ENCODE measurements around the gene DRC7.
"Not testable (repeated sequence)": the region's sequence is repeated elsewhere in the genome, so short reads cannot be mapped to it uniquely, and the experiment has no call there.

DRC7 gene

DNA sequence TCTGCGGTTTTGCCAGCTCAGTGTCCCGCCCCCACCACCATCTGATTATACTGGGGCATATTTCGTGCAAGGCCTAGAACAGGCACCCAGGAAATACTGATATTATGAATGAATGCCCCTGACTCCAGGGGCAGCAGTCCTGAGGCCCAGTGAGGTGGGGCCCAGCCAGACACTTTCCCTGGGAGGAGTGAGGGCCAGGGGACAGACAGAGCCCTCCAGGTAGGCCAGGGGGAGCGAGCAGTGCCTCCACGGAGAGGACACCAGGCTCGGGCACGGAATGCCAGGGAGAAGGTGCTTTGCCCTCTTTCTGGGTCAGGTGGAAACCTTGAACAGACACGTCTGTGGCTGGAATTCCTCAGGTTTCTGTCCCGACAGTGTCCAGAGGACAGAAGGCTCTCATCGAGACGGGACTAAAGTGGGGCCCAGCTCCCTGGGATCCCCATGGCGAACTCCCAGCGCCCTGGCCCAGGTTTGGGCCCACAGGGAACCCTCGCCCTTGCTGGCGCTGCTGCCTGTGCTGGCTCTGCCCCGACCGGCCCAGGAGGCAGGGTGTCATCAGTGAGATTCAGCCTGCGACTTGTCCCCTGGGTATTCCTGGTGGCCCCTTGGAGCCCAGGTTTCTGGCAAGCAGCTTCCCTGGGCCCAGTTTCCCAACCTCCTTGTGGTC is 45.3 kb downstream of the DRC7 start:
- DNase-seq, result no peak

DNA sequence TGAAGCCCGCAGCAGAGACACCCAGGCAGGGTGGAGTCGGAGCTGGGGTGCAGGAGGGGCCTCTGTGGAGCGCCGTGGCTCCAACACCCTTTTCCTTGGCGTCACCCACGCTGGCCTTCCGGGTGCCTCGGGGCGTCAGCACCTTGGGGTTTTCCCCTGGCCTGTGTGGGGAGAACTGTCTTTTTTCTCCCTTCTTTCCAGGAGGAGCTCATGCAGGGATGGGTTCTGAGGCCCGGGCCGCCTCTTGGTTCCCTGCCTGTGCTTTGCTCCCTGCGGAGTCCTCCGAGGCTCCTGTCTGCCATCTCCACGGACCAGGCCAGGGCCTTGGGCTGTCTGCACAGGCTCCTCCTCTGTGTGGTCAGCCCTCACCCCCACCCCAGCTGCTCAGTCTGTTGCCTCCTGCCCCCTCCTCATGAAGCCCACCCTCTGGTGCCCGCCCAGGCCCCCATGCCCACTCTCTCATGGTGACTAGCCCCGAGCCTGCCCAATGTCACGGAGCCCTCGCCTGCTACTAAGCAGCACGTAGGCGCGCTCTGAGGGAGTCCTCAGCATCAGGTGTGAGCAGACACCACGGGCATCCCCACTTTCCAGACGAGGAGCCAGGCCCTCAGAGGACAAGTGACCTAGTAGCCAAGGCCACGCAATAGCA is 45.9 kb downstream of the DRC7 start:
- no peak for DNase-seq

DNA sequence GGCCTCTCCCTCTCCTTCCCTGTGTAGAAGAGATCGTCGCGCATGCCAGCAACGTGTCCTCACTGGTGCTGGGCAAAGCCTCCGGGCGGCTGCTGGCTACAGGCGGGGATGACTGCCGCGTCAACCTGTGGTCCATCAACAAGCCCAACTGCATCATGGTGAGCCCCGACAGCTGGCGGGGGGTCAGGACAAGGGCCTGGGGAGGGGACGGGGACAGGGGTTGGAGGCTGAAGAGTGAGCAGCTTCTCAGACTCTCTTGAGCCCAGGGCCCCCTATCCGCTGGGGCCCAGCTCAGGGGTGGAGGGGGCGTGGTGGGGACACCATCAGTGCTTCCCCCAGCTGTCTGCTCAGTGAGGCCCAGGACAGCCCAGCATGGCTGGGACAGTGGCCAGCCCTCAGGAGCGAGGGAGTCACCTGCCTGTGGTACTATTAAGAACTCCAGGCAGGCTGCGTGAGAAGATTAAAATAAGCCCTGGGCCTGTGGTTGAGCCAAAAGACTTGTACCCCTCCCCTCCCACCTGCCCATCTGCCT is 47.1 kb downstream of the DRC7 start:
- DNase-seq, result no peak

DNA sequence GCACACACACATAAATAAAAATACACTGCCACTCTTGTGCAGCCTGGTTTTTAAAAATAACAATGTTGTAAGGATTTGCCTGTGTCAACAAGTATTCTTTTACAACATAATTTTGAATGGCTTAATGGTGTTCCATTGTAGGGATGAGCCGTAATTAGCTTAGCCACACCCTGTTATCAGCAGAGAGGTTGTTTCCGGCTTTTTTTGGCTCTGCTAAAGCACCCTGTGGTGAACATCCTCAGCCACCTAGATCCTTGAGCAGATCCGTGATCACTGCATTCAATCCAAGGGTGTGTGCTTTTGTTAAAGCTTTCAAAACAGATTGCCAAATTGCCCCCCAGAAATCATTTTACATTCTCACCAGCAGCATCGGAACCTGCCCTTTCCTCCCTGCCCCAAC is 47.9 kb downstream of the DRC7 start:
- no peak for DNase-seq

DNA sequence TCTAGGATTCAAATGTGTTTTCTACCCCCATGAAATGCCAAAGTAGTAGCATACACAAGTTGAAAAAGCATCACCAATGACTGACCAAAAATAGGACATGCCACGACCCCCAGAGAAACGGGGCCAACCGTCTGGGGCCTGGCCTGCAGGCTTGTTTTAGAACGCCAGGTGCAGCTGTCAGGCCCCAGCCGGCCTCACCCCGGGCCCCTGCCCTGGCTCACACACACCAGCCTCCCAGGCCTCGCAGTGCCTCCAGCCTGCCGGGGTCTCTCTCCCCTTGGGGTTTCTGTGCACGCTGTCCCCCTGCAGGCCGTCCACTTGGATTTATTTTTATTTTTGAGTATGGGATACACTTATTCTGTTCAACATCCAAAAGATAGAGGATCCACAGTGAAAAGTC is 48.9 kb downstream of the DRC7 start:
- DNase-seq, result no peak

DNA sequence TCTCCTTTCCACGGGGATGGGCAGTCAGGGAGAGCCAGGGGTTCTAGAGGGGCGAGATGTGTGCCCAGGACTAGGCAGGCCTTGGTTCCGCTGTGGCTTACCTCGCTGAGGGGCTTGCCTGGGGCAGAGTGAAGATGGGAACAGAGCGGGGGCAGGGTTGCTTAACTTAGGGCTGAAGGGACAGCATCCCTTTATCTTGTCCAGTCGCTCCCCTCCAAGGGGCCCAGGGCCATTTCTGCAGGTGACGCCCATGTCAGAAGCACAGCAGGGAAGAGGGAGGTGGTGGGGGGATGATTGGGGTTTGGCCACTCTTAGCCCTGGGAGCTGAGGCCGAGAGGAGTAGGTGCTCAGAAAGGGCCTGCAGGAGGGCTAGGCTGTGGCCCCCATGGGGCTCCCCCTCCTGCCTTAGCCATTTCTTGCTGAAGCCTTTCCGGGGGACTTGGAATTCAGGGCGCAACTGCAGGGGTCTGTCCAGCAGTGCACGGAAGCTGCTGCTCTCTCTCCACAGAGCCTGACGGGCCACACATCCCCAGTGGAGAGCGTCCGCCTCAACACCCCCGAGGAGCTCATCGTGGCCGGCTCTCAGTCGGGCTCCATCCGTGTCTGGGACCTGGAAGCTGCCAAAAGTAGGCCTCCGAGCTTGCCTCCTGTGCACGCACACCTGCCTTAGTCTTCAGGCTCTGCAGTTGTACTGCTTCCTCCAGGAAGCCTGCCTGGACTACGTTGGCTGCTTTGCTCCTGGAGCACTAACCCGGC is 49.5 kb downstream of the DRC7 start:
- no peak for DNase-seq

DNA sequence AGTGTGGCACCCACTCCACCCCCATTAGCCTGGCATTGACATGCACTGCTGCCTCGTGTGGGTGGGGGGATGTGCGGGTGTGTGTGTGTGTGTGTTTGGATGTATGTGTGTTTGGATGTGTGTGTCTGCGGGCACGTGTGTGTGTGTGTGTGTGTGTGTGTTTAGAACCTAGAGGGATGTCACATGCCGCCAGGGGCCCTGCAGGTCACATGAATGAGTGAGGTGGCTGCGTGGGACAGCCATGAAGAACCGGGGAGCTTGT is 50.0 kb downstream of the DRC7 start:
- no peak for DNase-seq

DNA sequence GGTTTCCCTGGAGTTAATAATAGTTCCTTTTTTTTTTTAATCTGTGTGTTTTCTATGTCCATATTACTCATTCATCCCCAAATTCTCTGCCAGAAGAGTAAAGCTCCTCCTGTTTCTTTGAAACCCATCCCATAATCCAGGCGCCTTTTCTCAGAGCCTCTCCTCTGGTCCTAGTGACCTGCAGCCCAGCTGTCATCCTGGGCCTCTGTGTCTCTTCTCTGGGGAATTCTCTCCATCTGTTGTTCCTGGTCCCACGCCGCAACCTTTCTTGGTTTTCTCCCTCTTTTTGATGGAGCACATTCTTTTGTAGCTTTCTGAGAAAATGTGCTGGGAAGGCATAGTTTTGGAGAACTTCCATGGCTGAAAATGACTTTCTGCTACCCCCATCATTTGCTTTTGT is 51.2 kb downstream of the DRC7 start:
- DNase-seq, result no peak

DNA sequence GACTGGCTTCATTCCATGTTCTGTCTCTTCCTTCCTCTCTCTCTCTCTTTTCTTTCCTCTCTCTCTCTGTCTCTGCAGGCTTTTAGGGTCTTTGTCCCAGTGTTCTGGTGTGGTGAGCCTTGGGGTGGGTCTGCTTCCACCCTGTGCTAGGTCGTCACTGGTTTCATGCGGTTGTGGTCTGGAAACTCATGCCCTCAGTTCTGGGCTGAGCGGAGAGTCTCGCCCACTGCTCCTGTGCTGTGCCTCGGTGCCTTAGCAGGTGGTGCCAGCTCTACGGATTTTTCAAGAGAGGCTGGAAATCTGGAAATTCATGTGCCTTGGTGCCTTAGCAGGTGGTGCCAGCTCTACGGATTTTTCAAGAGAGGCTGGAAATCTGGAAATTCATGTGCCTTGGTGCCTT is 51.7 kb downstream of the DRC7 start:
- DNase-seq, result not testable (repeated sequence)

DNA sequence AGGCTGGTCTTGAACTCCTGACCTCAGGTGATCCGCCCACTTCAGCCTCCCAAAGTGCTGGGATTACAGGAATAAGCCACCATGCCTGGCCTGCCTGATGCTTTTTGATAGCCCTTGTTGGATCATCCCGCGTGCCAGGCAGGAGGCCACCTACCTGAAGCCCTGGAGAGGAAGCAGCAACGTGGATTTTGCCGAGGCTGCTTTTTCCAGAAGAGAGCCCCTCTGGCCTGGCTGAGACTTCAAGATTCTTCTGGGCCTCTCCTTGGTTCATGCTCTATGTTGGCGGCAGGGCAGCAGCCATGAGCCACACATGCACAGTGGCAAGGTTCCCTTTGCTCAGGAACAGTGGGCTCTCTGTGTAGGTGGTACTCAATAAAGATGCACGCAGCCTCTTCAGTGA is 52.5 kb downstream of the DRC7 start:
- no peak for DNase-seq

DNA sequence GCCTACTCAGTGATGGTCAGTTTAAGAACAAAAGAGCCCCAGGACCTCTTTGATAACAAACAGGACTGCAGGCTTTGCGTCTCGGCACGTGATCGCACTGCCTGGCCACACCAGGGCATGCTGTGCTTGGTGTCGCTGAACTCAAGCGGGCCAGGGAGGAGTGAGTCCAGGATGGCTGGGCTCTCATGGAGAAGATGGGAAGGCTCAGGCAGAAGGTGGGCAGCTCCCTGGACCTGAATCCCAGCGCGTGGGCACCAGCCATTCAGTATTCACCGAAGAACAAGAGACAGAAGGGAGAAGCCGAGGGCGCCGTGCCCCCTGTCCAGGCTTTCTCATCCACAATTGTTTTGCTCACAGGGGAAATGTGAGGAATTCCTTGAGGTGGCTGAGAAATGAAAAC is 52.9 kb downstream of the DRC7 start:
- no peak for DNase-seq

DNA sequence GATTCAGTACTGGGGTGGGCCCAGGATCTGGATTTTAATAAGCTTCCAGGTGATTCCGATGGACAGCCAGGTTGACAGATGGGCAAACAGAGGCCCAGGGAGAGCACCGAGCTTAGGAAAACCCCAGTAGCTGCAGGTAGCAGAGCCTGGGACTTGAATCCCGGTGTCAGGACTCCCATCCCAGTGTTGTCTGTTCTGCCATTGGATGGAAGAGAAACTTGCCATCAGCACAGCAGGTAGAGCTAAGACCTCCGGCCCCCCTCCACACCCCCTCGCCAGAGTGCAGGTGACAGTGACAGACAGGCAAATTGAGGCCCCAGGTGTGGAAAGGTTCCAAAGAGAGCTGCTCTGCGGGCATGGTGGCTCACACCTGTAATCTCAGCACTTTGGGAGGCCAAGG is 53.4 kb downstream of the DRC7 start:
- DNase-seq, result no peak

DNA sequence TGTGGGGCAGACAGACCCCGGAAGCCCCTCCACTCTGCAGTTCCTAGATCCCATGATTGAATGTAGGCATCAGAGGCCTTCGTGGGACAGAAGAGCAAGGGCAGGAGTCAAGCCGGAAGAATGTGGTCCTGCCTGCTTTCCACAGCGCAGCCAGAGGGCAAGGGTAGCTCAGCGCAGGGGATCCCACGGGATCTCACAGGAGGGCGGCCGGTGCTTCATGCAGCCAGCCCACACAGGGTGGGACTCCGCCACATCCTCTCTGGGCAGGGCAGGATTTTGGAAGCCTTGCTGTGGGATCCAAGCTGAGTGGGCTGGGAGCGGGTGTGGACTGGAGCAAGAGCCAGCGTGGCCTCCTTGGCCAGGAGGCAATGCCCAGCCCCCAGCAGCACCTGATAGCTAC is 54.0 kb downstream of the DRC7 start:
- no peak for DNase-seq

DNA sequence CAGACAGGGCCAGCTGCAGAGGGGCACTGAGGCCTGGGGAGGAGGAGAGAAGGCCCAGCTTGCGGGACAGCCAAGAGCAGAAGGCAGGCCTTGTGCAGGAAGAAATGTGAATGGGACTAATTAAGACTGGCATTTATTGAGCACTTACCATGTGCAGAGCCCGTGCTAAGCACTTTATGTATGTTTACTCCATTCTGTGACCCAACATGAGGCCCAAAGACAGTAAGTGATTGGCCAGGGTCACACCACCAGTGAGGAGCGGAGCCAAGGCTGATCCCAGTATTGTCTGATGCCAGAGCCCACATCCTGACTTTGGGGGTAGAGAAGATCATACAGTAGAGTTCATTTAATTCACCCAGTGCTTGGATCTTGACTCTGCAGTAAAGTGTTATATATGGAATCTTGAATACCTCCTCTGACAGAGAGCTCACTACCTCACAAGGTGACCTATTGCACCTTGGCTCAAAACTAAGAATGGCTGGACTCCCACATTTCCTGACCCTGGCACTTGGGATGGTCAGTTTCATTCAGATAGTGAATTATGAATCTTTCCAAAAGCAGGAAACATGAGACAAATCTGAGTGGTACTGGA is 54.6 kb downstream of the DRC7 start:
- DNase-seq, result no peak

DNA sequence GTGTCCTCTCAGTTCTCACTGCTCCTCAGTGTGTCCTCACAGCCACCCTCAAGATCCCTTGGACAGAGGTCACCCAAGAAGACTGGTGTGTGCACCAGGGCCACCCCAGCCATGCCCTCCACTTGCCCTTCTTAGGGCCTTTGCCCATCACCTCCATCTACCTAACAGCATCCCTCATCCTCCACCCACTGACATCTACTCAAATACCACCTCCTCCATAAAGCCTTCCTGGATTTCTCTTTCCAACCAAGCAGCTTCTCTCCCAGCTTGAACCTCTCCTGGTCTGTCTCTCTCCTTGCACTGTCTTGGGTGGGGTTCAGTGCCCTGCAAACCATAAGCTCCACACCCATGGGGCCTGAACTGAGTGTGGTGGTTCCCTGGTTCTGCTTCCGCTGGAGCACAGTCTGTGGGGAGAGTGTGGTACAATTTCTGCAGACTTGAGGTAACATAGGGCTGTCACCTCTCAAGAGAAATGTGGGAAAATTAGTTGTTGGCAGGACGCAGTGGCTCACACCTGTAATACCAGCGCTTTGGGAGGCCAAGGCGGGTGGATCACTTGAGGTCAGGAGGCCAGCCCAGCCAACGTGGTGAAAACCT is 55.3 kb downstream of the DRC7 start:
- DNase-seq, result no peak

DNA sequence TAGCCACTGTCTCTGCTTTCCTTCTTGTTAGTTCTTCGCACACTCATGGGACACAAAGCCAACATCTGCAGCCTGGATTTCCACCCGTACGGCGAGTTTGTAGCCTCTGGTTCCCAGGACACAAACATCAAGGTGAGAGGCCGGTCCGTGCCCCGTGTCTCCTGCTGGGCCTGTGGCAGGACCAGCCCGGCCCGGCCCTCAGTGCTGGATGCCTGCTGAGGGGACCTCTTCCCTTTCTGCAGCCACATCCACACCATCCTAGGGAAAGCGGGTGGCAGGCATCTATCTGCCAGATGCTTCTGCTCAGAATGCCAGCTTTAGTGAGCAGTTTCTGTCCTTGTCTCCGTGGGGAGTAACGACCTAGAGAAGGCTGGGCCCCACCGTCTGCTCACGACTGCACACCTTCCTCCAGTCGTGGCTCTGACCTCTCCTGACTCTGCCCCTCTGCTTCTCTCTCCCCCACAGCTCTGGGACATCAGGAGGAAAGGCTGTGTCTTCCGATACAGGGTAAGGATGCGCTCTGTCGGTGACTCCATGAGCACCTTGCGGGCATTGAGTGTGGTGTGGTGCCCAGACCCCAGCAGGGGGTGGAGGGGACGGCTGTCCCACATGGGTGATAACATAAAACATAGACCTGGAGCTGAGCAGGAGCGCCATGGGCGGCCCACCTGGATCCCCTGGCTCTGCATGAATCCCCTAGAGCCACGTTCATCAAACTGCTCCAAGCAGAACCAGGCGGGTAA is 56.4 kb downstream of the DRC7 start:
- DNase-seq, result no peak

DNA sequence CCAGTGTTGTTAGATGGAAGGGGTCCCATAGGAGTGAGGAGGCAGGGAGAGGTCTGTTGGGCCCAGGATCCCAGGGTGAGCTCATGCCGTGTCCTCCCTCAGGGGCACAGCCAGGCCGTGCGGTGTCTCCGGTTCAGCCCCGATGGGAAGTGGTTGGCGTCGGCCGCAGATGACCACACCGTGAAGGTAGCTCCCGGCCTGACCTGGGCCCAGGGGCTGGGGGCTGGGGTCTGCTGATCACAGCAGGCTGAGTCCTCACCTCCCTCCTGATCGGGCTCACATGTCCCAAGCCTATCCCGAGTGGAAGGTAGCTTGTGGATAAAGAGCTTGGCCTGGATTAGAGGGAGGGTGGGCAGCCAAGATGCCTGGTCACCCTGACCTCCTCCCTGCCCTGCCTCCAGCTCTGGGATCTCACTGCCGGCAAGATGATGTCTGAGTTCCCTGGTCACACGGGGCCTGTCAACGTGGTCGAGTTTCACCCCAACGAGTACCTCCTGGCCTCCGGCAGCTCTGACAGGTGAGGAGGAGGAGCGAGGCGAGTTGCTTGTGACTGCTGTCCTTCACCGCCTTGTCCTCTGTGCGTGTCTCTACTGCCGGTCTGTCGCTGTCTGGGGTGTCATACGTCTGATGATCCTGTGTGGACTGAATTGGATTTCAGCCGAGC is 57.1 kb downstream of the DRC7 start:
- DNase-seq, result no peak

DNA sequence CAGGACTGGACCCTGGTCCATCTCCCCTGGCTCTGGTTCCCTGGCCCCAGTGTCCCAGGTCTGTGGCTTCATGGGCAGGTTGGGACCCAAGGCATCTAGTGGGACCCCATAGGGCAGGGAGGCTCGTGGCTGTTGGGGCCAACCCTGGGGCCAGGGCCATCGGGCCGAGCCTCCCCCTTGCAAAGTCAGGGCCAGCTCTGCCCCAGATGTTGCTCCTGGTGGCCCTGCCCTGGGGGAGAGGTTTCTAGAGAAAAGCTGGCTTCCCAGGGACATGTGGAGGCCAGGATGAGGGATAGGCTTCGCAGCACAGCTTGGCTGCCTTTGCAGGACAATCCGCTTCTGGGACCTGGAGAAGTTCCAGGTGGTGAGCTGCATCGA is 57.6 kb downstream of the DRC7 start:
- DNase-seq, result no peak

DNA sequence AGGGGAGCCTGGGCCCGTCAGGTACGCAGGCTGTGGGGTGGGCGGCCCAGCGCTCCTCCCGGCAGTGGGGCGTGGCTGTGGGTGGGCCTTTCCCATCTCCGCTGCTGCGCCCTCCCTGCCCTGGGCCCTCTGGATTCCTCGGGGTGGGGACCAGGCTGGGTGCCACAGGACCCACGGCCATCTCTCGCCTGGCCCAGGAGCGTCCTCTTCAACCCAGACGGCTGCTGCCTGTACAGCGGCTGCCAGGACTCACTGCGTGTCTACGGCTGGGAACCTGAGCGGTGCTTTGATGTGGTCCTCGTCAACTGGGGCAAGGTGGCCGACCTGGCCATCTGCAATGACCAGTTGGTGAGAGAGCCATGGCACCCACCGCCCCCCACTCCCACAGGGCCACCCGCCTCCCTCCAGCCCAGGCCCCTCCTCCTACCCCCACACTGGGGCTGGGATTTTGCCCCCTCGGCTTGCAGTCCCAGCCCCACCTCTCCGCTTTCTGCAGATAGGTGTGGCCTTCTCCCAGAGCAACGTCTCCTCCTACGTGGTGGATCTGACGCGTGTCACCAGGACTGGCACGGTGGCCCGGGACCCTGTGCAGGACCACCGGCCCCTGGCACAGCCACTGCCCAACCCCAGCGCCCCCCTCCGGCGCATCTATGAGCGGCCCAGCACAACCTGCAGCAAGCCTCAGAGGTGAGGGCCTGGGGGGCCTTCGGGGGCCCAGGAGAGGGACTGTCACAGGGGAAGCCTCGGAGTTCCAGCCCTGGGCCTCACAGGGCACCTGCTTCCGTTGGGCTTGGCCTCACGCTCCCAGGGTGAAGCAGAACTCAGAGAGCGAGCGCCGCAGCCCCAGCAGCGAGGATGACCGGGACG is 58.2 kb downstream of the DRC7 start:
- DNase-seq, result no peak

DNA sequence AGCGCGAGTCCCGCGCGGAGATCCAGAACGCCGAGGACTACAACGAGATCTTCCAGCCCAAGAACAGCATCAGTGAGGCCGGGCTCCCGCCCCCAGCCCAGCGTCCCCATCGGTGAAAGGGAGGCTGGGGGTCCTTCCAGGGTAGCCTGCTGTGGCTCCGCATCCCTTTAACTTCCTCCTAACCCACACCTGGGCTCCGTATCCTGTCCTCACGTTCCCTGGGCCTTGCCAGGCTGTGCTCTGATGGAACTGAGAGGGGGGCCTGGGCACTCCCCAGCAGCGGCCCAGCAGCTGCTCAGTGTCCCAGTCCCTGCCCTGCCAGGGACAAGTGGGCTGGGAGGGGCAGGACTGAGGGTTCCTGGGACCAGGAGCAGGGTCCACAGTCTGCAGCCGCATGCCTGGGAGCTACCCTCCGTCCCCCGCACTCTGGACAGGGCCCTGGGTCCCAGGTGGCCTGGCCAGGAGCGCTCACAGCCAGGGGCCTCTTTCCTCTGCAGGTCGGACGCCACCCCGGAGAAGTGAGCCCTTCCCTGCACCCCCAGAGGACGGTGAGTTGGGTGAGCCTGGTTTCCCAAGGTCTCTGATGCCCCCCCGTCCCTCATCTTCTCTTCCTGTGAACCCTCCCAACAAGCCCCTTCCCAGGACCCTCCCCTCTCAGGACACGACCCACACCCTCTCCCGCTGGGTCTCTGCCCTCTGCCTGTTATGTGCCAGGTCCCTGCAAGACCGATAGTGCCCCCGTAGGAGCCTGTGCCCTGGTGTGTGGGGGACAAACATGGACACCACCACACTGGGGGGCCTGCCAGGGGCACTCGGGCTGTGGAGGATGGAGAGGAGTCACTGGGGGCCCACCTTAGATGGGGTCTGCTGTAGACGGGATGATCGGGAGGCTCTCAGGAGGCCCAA is 59.1 kb downstream of the DRC7 start:
- no peak for DNase-seq
